ENCODE data around the gene ZC3HAV1.
A peak's percentile ranks its signal among the peaks of the same experiment; 100 is the strongest.

DNA sequence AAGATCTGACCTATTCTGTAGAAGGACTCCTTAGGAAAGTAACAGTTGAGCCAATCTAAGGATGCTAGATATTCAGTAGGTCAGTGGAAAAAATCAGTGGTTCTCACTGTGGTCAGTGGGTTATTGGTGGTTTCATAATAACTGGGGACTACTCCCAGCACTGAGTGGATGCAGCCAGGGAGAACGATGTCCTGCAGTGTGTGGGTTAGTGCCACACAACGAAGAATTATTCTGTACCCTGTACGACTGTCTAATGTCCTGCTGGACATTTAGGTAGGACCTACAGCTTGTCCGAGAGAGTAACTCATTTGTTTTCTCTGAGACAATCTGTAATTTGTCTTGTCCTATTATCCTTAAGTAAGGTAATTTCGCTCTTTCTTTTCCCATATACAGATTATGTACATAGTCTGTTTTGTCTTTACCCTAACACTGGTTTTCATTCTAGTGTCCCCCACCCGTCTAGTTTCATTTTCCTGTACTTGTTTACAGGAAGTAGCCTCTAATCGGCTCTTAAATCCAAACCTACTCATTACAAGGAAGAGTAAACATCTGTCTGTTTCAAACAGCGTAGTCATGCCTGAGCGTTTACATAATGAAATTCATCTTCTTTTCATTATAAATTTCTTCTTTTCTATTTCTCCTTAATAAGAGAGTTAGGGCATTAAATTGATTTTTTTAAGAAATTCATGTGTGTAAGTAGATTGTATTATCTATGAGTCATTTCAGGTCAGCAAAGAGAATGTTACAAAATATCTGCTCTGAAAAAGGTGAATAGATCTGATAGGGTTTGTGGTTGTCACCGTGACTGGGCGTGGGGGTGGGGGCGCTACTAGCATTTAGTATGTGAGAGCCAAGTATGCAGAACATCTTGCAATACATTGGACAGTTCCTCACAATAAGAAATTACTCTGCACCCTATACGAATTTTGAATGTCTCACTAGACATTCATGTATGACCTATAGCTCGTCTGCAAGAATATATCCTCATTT is 65.4 kb downstream of the ZC3HAV1 start:
- TF ChIP-seq TAF1 (IDR thresholded peaks at IDR 0.05; ENCODE audit: low read depth) (no peak), TCF12 (IDR thresholded peaks at IDR 0.05; ENCODE audit: low read depth) (no peak), REST (IDR thresholded peaks at IDR 0.05; ENCODE audit: low read depth) (peak; percentile 55), YY1 (IDR thresholded peaks at IDR 0.05; ENCODE audit: low read depth) (no peak), EP300 (IDR thresholded peaks at IDR 0.05; ENCODE audit: borderline replicate concordance) (no peak), EGR1 (IDR thresholded peaks at IDR 0.05) (no peak), CEBPB (IDR thresholded peaks at IDR 0.05) (no peak)
- TF ChIP-seq, protein P1, sequence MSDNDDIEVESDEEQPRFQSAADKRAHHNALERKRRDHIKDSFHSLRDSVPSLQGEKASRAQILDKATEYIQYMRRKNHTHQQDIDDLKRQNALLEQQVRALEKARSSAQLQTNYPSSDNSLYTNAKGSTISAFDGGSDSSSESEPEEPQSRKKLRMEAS (IDR thresholded peaks at IDR 0.05), result no peak
